ENCODE measurements around the gene LRRC19.

Gene LRRC19

GRCh38 chr9:26946753-26947727, 58.4 kb downstream of the LRRC19 start, which contains the start of gene PLAA (continued):
- TF ChIP-seq, protein P1, sequence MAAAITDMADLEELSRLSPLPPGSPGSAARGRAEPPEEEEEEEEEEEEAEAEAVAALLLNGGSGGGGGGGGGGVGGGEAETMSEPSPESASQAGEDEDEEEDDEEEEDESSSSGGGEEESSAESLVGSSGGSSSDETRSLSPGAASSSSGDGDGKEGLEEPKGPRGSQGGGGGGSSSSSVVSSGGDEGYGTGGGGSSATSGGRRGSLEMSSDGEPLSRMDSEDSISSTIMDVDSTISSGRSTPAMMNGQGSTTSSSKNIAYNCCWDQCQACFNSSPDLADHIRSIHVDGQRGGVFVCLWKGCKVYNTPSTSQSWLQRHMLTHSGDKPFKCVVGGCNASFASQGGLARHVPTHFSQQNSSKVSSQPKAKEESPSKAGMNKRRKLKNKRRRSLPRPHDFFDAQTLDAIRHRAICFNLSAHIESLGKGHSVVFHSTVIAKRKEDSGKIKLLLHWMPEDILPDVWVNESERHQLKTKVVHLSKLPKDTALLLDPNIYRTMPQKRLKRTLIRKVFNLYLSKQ (tag by site-specific recombination; IDR thresholded peaks at IDR 0.05; ENCODE audit: borderline replicate concordance): no peak
- TF ChIP-seq ZNF621 (tag by site-specific recombination; IDR thresholded peaks at IDR 0.05): no peak
- no peak for TF ChIP-seq ZNF132 (tag by site-specific recombination; IDR thresholded peaks at IDR 0.05; ENCODE audit: borderline replicate concordance)
- TF ChIP-seq ZNF544 (tag by site-specific recombination; IDR thresholded peaks at IDR 0.05): no peak
- TF ChIP-seq ZNF350 (tag by site-specific recombination; IDR thresholded peaks at IDR 0.05): no peak
- no peak for TF ChIP-seq ZNF514 (tag by site-specific recombination; IDR thresholded peaks at IDR 0.05)
- no peak for TF ChIP-seq ZNF433 (tag by site-specific recombination; IDR thresholded peaks at IDR 0.05; ENCODE audit: low read depth)
- TF ChIP-seq, protein P2, sequence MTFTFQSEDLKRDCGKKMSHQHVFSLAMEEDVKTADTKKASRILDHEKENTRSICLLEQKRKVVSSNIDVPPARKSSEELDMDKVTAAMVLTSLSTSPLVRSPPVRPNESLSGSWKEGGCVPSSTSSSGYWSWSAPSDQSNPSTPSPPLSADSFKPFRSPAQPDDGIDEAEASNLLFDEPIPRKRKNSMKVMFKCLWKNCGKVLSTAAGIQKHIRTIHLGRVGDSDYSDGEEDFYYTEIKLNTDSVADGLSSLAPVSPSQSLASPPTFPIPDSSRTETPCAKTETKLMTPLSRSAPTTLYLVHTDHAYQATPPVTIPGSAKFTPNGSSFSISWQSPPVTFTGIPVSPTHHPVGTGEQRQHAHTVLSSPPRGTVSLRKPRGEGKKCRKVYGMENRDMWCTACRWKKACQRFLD (tag by site-specific recombination; IDR thresholded peaks at IDR 0.05): no peak
- TF ChIP-seq EGR2 (tag by site-specific recombination; IDR thresholded peaks at IDR 0.05; ENCODE audit: low read depth): no peak
- TF ChIP-seq, protein P3, sequence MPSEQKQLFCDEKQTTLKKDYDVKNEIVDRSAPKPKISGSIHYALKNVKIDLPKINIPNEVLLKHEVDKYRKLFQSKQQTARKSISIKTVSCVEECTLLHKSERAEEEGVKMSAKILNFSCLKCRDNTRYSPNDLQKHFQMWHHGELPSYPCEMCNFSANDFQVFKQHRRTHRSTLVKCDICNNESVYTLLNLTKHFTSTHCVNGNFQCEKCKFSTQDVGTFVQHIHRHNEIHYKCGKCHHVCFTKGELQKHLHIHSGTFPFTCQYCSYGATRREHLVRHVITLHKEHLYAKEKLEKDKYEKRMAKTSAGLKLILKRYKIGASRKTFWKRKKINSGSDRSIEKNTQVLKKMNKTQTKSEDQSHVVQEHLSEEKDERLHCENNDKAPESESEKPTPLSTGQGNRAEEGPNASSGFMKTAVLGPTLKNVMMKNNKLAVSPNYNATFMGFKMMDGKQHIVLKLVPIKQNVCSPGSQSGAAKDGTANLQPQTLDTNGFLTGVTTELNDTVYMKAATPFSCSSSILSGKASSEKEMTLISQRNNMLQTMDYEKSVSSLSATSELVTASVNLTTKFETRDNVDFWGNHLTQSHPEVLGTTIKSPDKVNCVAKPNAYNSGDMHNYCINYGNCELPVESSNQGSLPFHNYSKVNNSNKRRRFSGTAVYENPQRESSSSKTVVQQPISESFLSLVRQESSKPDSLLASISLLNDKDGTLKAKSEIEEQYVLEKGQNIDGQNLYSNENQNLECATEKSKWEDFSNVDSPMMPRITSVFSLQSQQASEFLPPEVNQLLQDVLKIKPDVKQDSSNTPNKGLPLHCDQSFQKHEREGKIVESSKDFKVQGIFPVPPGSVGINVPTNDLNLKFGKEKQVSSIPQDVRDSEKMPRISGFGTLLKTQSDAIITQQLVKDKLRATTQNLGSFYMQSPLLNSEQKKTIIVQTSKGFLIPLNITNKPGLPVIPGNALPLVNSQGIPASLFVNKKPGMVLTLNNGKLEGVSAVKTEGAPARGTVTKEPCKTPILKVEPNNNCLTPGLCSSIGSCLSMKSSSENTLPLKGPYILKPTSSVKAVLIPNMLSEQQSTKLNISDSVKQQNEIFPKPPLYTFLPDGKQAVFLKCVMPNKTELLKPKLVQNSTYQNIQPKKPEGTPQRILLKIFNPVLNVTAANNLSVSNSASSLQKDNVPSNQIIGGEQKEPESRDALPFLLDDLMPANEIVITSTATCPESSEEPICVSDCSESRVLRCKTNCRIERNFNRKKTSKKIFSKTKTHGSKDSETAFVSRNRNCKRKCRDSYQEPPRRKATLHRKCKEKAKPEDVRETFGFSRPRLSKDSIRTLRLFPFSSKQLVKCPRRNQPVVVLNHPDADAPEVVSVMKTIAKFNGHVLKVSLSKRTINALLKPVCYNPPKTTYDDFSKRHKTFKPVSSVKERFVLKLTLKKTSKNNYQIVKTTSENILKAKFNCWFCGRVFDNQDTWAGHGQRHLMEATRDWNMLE (tag by site-specific recombination; conservative IDR thresholded peaks at IDR 0.05; ENCODE audit: low read depth): peak; percentile 51; the same call in 1 of the 2 replicates
- no peak for TF ChIP-seq ZNF677 (tag by site-specific recombination; IDR thresholded peaks at IDR 0.05)
- no peak for TF ChIP-seq ZNF398 (tag by site-specific recombination; IDR thresholded peaks at IDR 0.05)
- TF ChIP-seq SALL2 (tag by site-specific recombination; IDR thresholded peaks at IDR 0.05; ENCODE audit: borderline replicate concordance): no peak
- TF ChIP-seq ZFP41 (tag by site-specific recombination; IDR thresholded peaks at IDR 0.05; ENCODE audit: borderline replicate concordance): no peak
- no peak for TF ChIP-seq ZNF391 (tag by site-specific recombination; IDR thresholded peaks at IDR 0.05; ENCODE audit: borderline replicate concordance, low read depth)
- no peak for TF ChIP-seq KLF16 (tag by site-specific recombination; IDR thresholded peaks at IDR 0.05)
- TF ChIP-seq ZNF416 (tag by site-specific recombination; IDR thresholded peaks at IDR 0.05): no peak
- TF ChIP-seq BCL11A (tag by site-specific recombination; IDR thresholded peaks at IDR 0.05; ENCODE audit: low read depth): no peak
- TF ChIP-seq YY1 (tag by site-specific recombination; IDR thresholded peaks at IDR 0.05): no peak; the same call in 1 of the 2 replicates
- TF ChIP-seq ZSCAN23 (tag by site-specific recombination; IDR thresholded peaks at IDR 0.05): no peak
- no peak for TF ChIP-seq ZNF202 (tag by site-specific recombination; IDR thresholded peaks at IDR 0.05; ENCODE audit: borderline replicate concordance)
- TF ChIP-seq ZNF629 (tag by site-specific recombination; IDR thresholded peaks at IDR 0.05): peak; percentile 97
- TF ChIP-seq GLIS1 (tag by site-specific recombination; IDR thresholded peaks at IDR 0.05): 0 out of 2 replicates have a peak, but pooled peaks have one; percentile 10
- TF ChIP-seq ZNF692 (tag by site-specific recombination; IDR thresholded peaks at IDR 0.05): no peak
- TF ChIP-seq ZNF24 (tag by site-specific recombination; IDR thresholded peaks at IDR 0.05): 0 out of 2 replicates have a peak, but pooled peaks have one; percentile 33
- TF ChIP-seq ZNF654 (tag by site-specific recombination; IDR thresholded peaks at IDR 0.05; ENCODE audit: low read depth): no peak
- no peak for TF ChIP-seq ZNF404 (tag by site-specific recombination; IDR thresholded peaks at IDR 0.05)
- TF ChIP-seq ZNF292 (tag by site-specific recombination; IDR thresholded peaks at IDR 0.05; ENCODE audit: borderline replicate concordance, low read depth): no peak

Measured in HEK293 (cell line).